ENCODE results near the gene GRWD1.
"Not testable (repeated sequence)": the region's sequence is repeated elsewhere in the genome, so short reads cannot be mapped to it uniquely, and the experiment has no call there.

The GRWD1 gene

DNA sequence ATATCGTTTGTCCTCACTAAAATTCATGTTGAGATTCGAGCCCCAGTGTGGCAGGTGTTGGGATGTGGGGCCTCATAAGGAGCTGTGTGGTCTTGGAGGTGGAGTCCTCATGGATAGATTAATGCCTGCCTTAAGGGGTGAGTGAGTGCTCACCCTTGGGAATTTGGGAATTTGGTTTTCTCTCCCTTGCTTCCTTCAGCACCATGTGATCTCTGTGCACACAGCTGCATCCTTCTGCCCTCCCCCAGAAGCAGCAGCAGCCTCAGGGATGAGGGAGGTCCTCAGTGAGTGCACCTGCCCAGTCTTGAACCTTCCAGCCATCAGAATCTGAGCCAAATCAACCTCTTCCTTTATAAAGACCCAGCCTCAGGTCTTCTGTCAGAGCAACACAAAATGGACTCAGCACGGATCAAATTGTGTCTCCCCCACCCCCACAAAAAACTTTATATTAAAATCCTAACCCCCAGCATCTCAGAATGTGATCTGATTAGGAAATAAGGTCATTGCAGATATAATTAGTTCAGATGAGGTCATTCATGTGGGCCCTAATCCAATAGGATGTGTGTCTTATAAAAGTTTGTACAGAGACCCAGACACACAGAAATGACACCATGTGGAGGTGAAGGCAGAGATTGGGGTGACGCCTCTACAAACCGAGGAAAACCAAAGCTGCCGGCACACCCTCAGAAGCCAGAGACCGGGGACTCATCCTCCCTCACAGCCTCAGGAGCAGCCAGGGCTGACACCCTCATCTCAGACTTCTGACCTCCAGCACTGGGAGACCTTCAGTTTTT is 36.3 kb downstream of the GRWD1 start:
- DNase-seq (ENCODE audit: low read depth, low spot score) = no peak
- no peak overlapping the region for H3K4me3 ChIP-seq (ENCODE audit: low read depth, low read length)
- TF ChIP-seq CTCF (IDR thresholded peaks at IDR 0.05; ENCODE audit: low read depth, low read length) = no peak
- in situ Hi-C loops (cut with HindIII; ENCODE audit: low sequenced_read_pairs) = no loop called here

GRCh38 chr19:48483301-48483700 is 37.5 kb downstream of the GRWD1 start:
- in situ Hi-C loops (cut with HindIII; ENCODE audit: low sequenced_read_pairs) = no loop called here
- no peak overlapping the region for H3K4me3 ChIP-seq (ENCODE audit: low read depth, low read length)
- TF ChIP-seq CTCF (IDR thresholded peaks at IDR 0.05; ENCODE audit: low read depth, low read length) = no peak
- no peak for DNase-seq (ENCODE audit: low read depth, low spot score)

DNA sequence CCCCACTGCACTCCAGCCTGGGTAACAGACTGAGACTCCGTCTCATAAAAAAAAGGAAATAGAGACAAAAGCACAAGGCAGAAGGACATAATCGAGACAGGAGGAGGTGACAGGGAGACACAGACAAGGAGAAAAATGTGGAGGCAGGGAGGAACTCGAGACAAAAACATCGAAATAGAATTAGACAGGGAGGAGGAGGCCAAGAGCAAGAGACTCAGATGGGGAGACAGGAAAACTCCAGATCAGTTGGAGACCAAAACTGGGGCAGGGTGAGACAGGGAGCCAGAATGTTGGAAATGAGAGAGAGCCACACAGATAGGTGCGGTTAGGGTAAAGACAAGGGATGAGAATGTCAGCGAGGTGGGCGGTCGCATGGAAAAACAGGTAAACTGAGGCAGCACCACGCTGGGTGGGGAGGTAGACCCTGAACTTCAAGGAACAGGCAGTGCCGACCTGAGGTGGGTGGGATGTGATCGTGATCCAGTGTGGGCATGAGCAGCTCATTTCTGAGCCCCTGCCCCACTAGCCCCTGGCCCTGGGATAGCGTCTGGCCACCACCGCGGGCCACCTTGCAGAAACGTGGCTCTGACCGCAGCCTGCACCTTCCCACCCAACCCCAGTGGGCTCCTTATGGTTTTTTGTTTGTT is 38.6 kb downstream of the GRWD1 start:
- no peak overlapping the region for H3K4me3 ChIP-seq (ENCODE audit: low read depth, low read length)
- DNase-seq (ENCODE audit: low read depth, low spot score) = no peak
- no peak for TF ChIP-seq CTCF (IDR thresholded peaks at IDR 0.05; ENCODE audit: low read depth, low read length)
- in situ Hi-C loops (cut with HindIII; ENCODE audit: low sequenced_read_pairs) = no loop called here

- in situ Hi-C loops (cut with HindIII; ENCODE audit: low sequenced_read_pairs) = no loop called here
- TF ChIP-seq CTCF (IDR thresholded peaks at IDR 0.05; ENCODE audit: low read depth, low read length) = no peak
- no peak overlapping the region for H3K4me3 ChIP-seq (ENCODE audit: low read depth, low read length)
- DNase-seq (ENCODE audit: low read depth, low spot score) = no peak
Measured at GRCh38 chr19:48484931-48485612, 39.3 kb downstream of the GRWD1 start.

- H3K4me3 ChIP-seq (ENCODE audit: low read depth, low read length); DNase-seq (ENCODE audit: low read depth, low spot score); in situ Hi-C loops (cut with HindIII; ENCODE audit: low sequenced_read_pairs): not testable (repeated sequence)
Measured at GRCh38 chr19:48486706-48487105, 40.9 kb downstream of the GRWD1 start.

- no peak for DNase-seq (ENCODE audit: low read depth, low spot score)
- TF ChIP-seq CTCF (IDR thresholded peaks at IDR 0.05; ENCODE audit: low read depth, low read length) = no peak
- H3K4me3 ChIP-seq (ENCODE audit: low read depth, low read length) = no peak overlapping the region
- in situ Hi-C loops (cut with HindIII; ENCODE audit: low sequenced_read_pairs) = no loop called here
Measured at GRCh38 chr19:48487544-48487943, 41.8 kb downstream of the GRWD1 start.

DNA sequence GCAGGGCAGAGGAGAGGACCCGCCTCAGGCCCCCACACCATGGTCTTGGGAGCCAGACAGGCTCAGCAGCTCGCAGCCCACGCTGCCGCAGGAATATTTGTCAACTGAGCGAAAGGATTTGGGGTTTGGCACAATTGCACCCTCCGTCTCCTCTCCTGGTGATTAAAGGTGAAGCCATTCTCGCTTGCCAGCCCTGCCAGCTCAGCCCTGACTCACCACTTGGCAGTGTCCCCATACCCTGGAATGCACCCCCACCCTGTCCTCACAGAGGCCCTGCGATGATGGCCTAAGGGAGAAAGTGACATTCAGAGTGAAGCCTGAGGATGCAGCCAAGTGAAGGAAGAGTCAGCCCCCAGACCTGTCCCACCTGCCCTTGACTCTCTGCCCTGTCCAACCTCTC is 42.2 kb downstream of the GRWD1 start:
- DNase-seq (ENCODE audit: low read depth, low spot score) = peak; percentile 71
- in situ Hi-C loops (cut with HindIII; ENCODE audit: low sequenced_read_pairs) = no loop called here

DNA sequence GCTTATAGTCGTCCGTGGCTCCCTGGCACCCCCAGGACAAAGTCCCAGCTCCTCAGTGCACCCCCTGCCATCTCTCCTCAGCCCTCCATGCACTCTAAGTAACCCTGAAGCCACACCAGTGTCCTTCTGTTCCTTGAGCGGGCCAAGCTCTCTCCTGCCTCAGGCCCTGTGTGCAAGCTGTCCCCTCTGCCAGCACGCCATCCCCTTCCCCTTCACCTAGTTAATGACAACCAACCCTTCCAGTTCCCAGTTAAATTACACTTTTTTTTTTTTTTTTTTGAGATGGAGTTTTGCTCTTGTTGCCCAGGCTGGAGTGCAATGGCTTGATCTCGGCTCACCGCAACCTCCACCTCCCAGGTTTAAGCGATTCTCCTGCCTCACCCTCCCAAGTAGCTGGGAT is 42.7 kb downstream of the GRWD1 start:
- H3K4me3 ChIP-seq (ENCODE audit: low read depth, low read length); in situ Hi-C loops (cut with HindIII; ENCODE audit: low sequenced_read_pairs); DNase-seq (ENCODE audit: low read depth, low spot score): not testable (repeated sequence)

More for the DNA sequence above, 42.2 kb downstream of the GRWD1 start:
- H3K4me3 ChIP-seq (ENCODE audit: low read depth, low read length) = no peak overlapping the region
- no peak for TF ChIP-seq CTCF (IDR thresholded peaks at IDR 0.05; ENCODE audit: low read depth, low read length)
